Mesendoderm (in vitro differentiated cells): Measurements from ENCODE around the gene C1D. TPM values are rescaled to one million over a fixed set of nuclear protein-coding genes. Genes with fewer than 3 reads are reported as not detected.

Experiments
- DNase-seq: peaks from one replicate; pipeline ENCODE4 v3.0.0; 2013
- H2AK5ac ChIP-seq: 2 replicates; pipeline ENCODE4 v1.6.1; 2013; ENCODE audit warnings: low read length, inconsistent platforms
- H2BK120ac ChIP-seq: 2 replicates; pipeline ENCODE4 v1.6.1; 2013; ENCODE audit warnings: low read depth, mild to moderate bottlenecking, low read length, moderate library complexity, mixed read lengths
- H2BK15ac ChIP-seq: replicated peaks from 2 replicates; pipeline ENCODE4 v1.6.1; 2013; ENCODE audit warnings: low read depth, mild to moderate bottlenecking, moderate library complexity
- H2BK5ac ChIP-seq: 2 replicates; pipeline ENCODE4 v1.6.1; 2013; ENCODE audit warnings: low read length, inconsistent platforms
- H3K18ac ChIP-seq: 2 replicates; pipeline ENCODE4 v1.6.1; 2013; ENCODE audit warnings: mild to moderate bottlenecking, low read length, mixed read lengths
- H3K23ac ChIP-seq: one replicate; pipeline ENCODE4 v1.6.1; 2013; ENCODE audit warnings: low read length
- H3K27ac ChIP-seq: 2 replicates; pipeline ENCODE4 v1.5.1; 2013; ENCODE audit warnings: low read depth, mild to moderate bottlenecking, inconsistent platforms, low read length, moderate library complexity
- H3K27me3 ChIP-seq: 2 replicates; pipeline ENCODE4 v1.6.1; 2013; ENCODE audit warnings: low read length, control low read depth, mild to moderate bottlenecking, inconsistent platforms; ENCODE audit not compliant: insufficient read depth, poor library complexity
- H3K36me3 ChIP-seq: 2 replicates; pipeline ENCODE4 v1.6.1; 2013; ENCODE audit warnings: low read length, inconsistent platforms; ENCODE audit not compliant: control insufficient read depth, insufficient read depth
- H3K4ac ChIP-seq: one replicate; pipeline ENCODE4 v1.6.1; 2013; ENCODE audit warnings: low read depth, mild to moderate bottlenecking, low read length, moderate library complexity
- H3K4me1 ChIP-seq: 2 replicates; pipeline ENCODE4 v1.6.1; 2013; ENCODE audit warnings: low read depth, low read length, inconsistent platforms; ENCODE audit not compliant: control insufficient read depth
- H3K4me2 ChIP-seq: 2 replicates; pipeline ENCODE4 v1.6.1; 2013; ENCODE audit warnings: low read length
- H3K4me3 ChIP-seq: 2 replicates; pipeline ENCODE4 v1.5.1; 2013; ENCODE audit warnings: mild to moderate bottlenecking, low read length
- H3K56ac ChIP-seq: one replicate; pipeline ENCODE4 v1.6.1; 2013; ENCODE audit warnings: low read length
- H3K79me1 ChIP-seq: 2 replicates; pipeline ENCODE4 v1.6.1; 2013; ENCODE audit warnings: low read length, inconsistent platforms
- H3K79me2 ChIP-seq: 2 replicates; pipeline ENCODE4 v1.6.1; 2013; ENCODE audit warnings: mild to moderate bottlenecking, low read length; ENCODE audit not compliant: control insufficient read depth, insufficient read depth
- H3K9ac ChIP-seq: 2 replicates; pipeline ENCODE4 v1.6.1; 2013; ENCODE audit warnings: low read length, inconsistent platforms
- H4K5ac ChIP-seq: one replicate; pipeline ENCODE4 v1.6.1; 2013; ENCODE audit warnings: low read length
- H4K8ac ChIP-seq: one replicate; pipeline ENCODE4 v1.6.1; 2013; ENCODE audit warnings: low read depth, mild to moderate bottlenecking, control low read depth, low read length, moderate library complexity
- WGBS: extraction: QIAGEN DNeasy Blood & Tissue Kit; methylation state at CpG from one replicate; pipeline ENCODE4 v1.1.7; 2013; ENCODE audit warnings: low lambda C conversion rate, missing lambda C conversion rate; ENCODE audit not compliant: insufficient coverage; ENCODE audit errors: extremely low coverage; 5-methylcytosine and 5-hydroxymethylcytosine counted together
- polyA plus RNA-seq, 2 experiments: library from polyadenylated mRNA; stranded (reverse); fragments of 200-250 nt; gene quantifications; one replicate each; pipeline ENCODE4 v1.2.3, GENCODE V29; 2013

Gene C1D
- 30.5 TPM for polyA plus RNA-seq (2013, experiment 1 of 2)
- polyA plus RNA-seq (2013, experiment 2 of 2): 30.7 TPM

GRCh38 chr2:68062680-68063387 lies at the start of gene C1D:
Gene C1D (minus strand): TSS chr2:68063004. CDS start chr2:68047310, 15,694 bp downstream.
- Histone ChIP-seq H3K79me2 (peaks cover 26% of the 10 kb centered on the region), H2BK5ac (peak within 1 kb of the TSS; percentile 97), H3K4me3 (peak within 1 kb of the TSS; percentile 100), H3K23ac (no peak within 1 kb of the TSS), H4K8ac (peak within 1 kb of the TSS; percentile 81), H3K79me1 (peaks cover 10% of the 10 kb centered on the region), H3K4me2 (peak within 1 kb of the TSS; percentile 100), H3K27ac (peak within 1 kb of the TSS; percentile 86), H2BK120ac (no peak within 1 kb of the TSS), H3K4me1 (peaks cover 3% of the 10 kb centered on the region), H3K9ac (peak within 1 kb of the TSS; percentile 100), H4K5ac (peak within 1 kb of the TSS; percentile 78), H3K36me3 (no peaks in the 10 kb centered on the region), H3K56ac (peak within 1 kb of the TSS; percentile 100), H3K4ac (peak within 1 kb of the TSS; percentile 91), H2BK15ac (no peak within 1 kb of the TSS), H3K18ac (peak within 1 kb of the TSS; percentile 83), H3K27me3 (no peaks in the 10 kb centered on the region), H2AK5ac (peak within 1 kb of the TSS; percentile 85)
- WGBS: no CpG with 5 or more reads among the region's 34 CpGs
- DNase-seq: peak; percentile 95

- Histone ChIP-seq H4K8ac (no peak overlapping the region), H3K36me3 (no peaks in the 10 kb centered on the region), H3K18ac (no peak overlapping the region), H3K23ac (no peak overlapping the region), H3K79me2 (no peaks in the 10 kb centered on the region), H2BK5ac (no peak overlapping the region), H3K27ac (no peak overlapping the region), H3K4me3 (no peak overlapping the region), H3K4me1 (no peaks in the 10 kb centered on the region), H3K27me3 (no peaks in the 10 kb centered on the region), H2BK15ac (no peak overlapping the region), H3K79me1 (no peaks in the 10 kb centered on the region), H3K9ac (no peak overlapping the region), H2BK120ac (no peak overlapping the region), H4K5ac (no peak overlapping the region), H3K4ac (no peak overlapping the region), H3K56ac (no peak overlapping the region), H3K4me2 (no peak overlapping the region), H2AK5ac (no peak overlapping the region)
- DNase-seq: no peak
- no CpG with 5 or more reads among the region's 3 CpGs for WGBS
Measured at GRCh38 chr2:68110102-68110501, 47.3 kb upstream of the C1D start.

DNA sequence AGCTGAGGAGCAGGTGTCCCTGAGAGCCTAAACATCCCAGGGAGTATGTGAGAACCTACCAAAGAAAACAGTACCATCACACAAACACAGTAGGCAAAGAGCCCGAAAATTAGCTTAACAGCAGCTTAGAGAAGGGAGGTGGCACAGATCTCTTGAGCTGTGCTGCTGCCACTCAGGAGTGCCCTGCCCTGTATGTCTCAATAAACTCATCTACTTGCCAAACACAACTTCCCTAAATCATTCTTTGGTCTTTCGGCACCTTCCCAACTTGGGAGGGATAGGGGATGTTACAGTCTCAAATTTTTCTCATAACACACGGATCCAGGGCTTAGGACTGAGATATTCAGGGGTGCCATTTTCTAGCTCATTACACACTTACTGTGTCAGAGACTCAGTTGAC lies 45.3 kb upstream of the C1D start:
- H4K5ac ChIP-seq: no peak overlapping the region
- H2BK15ac ChIP-seq: no peak overlapping the region
- no peak overlapping the region for H3K9ac ChIP-seq
- H3K27me3 ChIP-seq: no peaks in the 10 kb centered on the region
- DNase-seq: no peak
- no peak overlapping the region for H3K4ac ChIP-seq
- H2BK5ac ChIP-seq: no peak overlapping the region
- no CpG with 5 or more reads among the region's 3 CpGs for WGBS
- no peak overlapping the region for H3K27ac ChIP-seq
- H3K79me2 ChIP-seq: no peaks in the 10 kb centered on the region
- no peak overlapping the region for H3K4me2 ChIP-seq
- no peak overlapping the region for H4K8ac ChIP-seq
- no peak overlapping the region for H3K56ac ChIP-seq
- H2BK120ac ChIP-seq: no peak overlapping the region
- no peaks in the 10 kb centered on the region for H3K36me3 ChIP-seq
- H3K18ac ChIP-seq: no peak overlapping the region
- H3K79me1 ChIP-seq: no peaks in the 10 kb centered on the region
- H2AK5ac ChIP-seq: no peak overlapping the region
- no peak overlapping the region for H3K4me3 ChIP-seq
- H3K4me1 ChIP-seq: no peaks in the 10 kb centered on the region
- H3K23ac ChIP-seq: no peak overlapping the region

GRCh38 chr2:68107475-68107874 lies 44.7 kb upstream of the C1D start:
- H3K79me2 ChIP-seq: no peaks in the 10 kb centered on the region
- H4K5ac ChIP-seq: no peak overlapping the region
- no peak overlapping the region for H3K4ac ChIP-seq
- no peaks in the 10 kb centered on the region for H3K4me1 ChIP-seq
- no peak overlapping the region for H2AK5ac ChIP-seq
- H3K4me3 ChIP-seq: no peak overlapping the region
- no peak overlapping the region for H4K8ac ChIP-seq
- no peak overlapping the region for H3K23ac ChIP-seq
- no peak for DNase-seq
- no peak overlapping the region for H2BK120ac ChIP-seq
- no peak overlapping the region for H2BK15ac ChIP-seq
- no peak overlapping the region for H3K27ac ChIP-seq
- no CpG with 5 or more reads among the region's 2 CpGs for WGBS
- no peak overlapping the region for H3K4me2 ChIP-seq
- no peaks in the 10 kb centered on the region for H3K27me3 ChIP-seq
- no peak overlapping the region for H3K18ac ChIP-seq
- no peaks in the 10 kb centered on the region for H3K36me3 ChIP-seq
- no peak overlapping the region for H3K56ac ChIP-seq
- no peaks in the 10 kb centered on the region for H3K79me1 ChIP-seq
- H2BK5ac ChIP-seq: no peak overlapping the region
- no peak overlapping the region for H3K9ac ChIP-seq

GRCh38 chr2:68104111-68104835 lies 41.5 kb upstream of the C1D start:
- no peak overlapping the region for H2BK120ac ChIP-seq
- H3K27ac ChIP-seq: no peak overlapping the region
- H2BK5ac ChIP-seq: no peak overlapping the region
- no peak overlapping the region for H4K8ac ChIP-seq
- no peaks in the 10 kb centered on the region for H3K79me1 ChIP-seq
- no peak overlapping the region for H2AK5ac ChIP-seq
- H4K5ac ChIP-seq: no peak overlapping the region
- no peaks in the 10 kb centered on the region for H3K4me1 ChIP-seq
- no peak overlapping the region for H3K56ac ChIP-seq
- no peak overlapping the region for H3K4ac ChIP-seq
- H3K9ac ChIP-seq: no peak overlapping the region
- no peak overlapping the region for H3K4me2 ChIP-seq
- H2BK15ac ChIP-seq: no peak overlapping the region
- H3K4me3 ChIP-seq: no peak overlapping the region
- no peak overlapping the region for H3K23ac ChIP-seq
- no peak overlapping the region for H3K18ac ChIP-seq
- DNase-seq: no peak
- no peaks in the 10 kb centered on the region for H3K79me2 ChIP-seq
- H3K27me3 ChIP-seq: no peaks in the 10 kb centered on the region
- no CpG with 5 or more reads among the region's 4 CpGs for WGBS
- H3K36me3 ChIP-seq: no peaks in the 10 kb centered on the region
